ENCODE results near the gene TNS4. TPM values are rescaled to one million over a fixed set of nuclear protein-coding genes. Genes with fewer than 3 reads are reported as not detected.

Gene TNS4
- total RNA-seq, 1 experiment from 2014 or later = 0.59 TPM

DNA sequence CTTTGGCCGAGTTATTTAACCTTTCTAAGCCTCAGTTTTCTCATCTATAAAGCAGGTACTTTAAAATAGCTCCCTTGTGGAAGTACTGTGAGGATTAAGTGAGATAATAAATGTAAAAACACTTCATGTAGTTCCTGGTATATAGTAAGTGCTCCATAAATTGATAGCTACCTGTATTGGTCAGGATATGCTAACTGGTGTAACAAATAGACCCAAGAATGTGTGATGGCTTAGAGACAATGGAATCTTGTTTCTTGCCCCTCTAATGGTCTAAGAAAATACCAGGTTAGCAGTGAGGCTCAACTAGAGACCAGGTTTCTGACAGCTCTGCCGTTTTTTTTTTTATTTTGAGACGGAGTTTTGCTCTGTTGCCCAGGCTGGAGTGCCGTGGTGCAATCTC is 34.0 kb upstream of the TNS4 start:
- Histone ChIP-seq H3K79me2 (ENCODE audit: insufficient read depth, low read length) (no peaks in the 10 kb centered on the region), H3K9ac (ENCODE audit: extremely low read depth, insufficient read length, low read length) (no peak overlapping the region), H3K4me2 (ENCODE audit: insufficient read depth, insufficient read length, low read length) (no peak overlapping the region), H4K8ac (replicated peaks; ENCODE audit: insufficient read length, low read depth, low read length) (no peak overlapping the region), H3K23ac (ENCODE audit: insufficient read length, low read depth, low read length) (no peak overlapping the region), H4K20me1 (ENCODE audit: control insufficient read depth, insufficient read depth, insufficient read length) (no peaks in the 10 kb centered on the region), H2BK12ac (ENCODE audit: insufficient read length, low read depth, low read length) (no peak overlapping the region), H3K4ac (ENCODE audit: low read depth, low read length) (no peak overlapping the region), H2AK5ac (ENCODE audit: insufficient read length, low read length) (no peak overlapping the region), H3K27me3 (ENCODE audit: insufficient read depth, low read length) (no peaks in the 10 kb centered on the region; the same call in 1 of the 2 replicates), H2BK120ac (ENCODE audit: low read depth, low read length, poor library complexity, severe bottlenecking) (no peak overlapping the region), H2BK15ac (ENCODE audit: low read depth, low read length) (no peak overlapping the region), H4K91ac (ENCODE audit: insufficient read length, low read depth, low read length) (no peak overlapping the region), H3K9me3 (ENCODE audit: control insufficient read depth, low read depth, low read length) (no peaks in the 10 kb centered on the region), H3K14ac (ENCODE audit: insufficient read depth, low read length) (no peak overlapping the region), H3K23me2 (ENCODE audit: insufficient read length, low read depth, low read length, poor library complexity, severe bottlenecking) (no peaks in the 10 kb centered on the region), H3T11ph (ENCODE audit: low read length) (no peak overlapping the region), H3K18ac (ENCODE audit: insufficient read length, low read depth, low read length) (no peak overlapping the region), H3K4me1 (ENCODE audit: insufficient read depth, low read length) (no peaks in the 10 kb centered on the region), H2BK5ac (ENCODE audit: insufficient read length, low read length) (no peak overlapping the region), H3K79me1 (ENCODE audit: insufficient read depth, low read depth, low read length, poor library complexity, severe bottlenecking) (no peaks in the 10 kb centered on the region), H3K27ac (ENCODE audit: insufficient read length, low read depth, low read length) (no peak overlapping the region), H3K56ac (ENCODE audit: insufficient read length, low read depth, low read length) (no peak overlapping the region), H2BK20ac (ENCODE audit: low read depth, low read length, poor library complexity, severe bottlenecking) (no peak overlapping the region), H4K5ac (ENCODE audit: insufficient read length, low read depth, low read length) (no peak overlapping the region), H2AFZ (ENCODE audit: low read length) (no peak overlapping the region)
- Mint-ChIP-seq H3K27ac (no peak overlapping the region), H3K4me3 (no peak overlapping the region), H3K27me3 (ENCODE audit: low read depth) (peaks cover 3% of the 10 kb centered on the region; the same call in 1 of the 2 replicates), H3K36me3 (ENCODE audit: insufficient read depth in 1 of 3, low read depth in 3 of 3) (no peaks in the 10 kb centered on the region), H3K4me1 (peaks cover 8 to 26% of the 10 kb centered on the region in 2 experiments), H3K9me3 (peaks cover 0 to 3% of the 10 kb centered on the region in 2 experiments; a peak in 1 of 5 replicates)
- WGBS (ENCODE audit: extremely low coverage, insufficient read length, low lambda C conversion rate) = no CpG with 5 or more reads among the region's 4 CpGs
- no peak for DNase-seq
- no peak for TF ChIP-seq CTCF (conservative IDR thresholded peaks at IDR 0.05)
